Amniotic epithelial cell (primary cell): Measurements from ENCODE around the gene ALX4.

Experiments
- DNase-seq: peaks from one replicate; pipeline ENCODE4 v3.0.0-alpha.2; 2010; ENCODE audit warnings: low read depth

The ALX4 gene

DNA sequence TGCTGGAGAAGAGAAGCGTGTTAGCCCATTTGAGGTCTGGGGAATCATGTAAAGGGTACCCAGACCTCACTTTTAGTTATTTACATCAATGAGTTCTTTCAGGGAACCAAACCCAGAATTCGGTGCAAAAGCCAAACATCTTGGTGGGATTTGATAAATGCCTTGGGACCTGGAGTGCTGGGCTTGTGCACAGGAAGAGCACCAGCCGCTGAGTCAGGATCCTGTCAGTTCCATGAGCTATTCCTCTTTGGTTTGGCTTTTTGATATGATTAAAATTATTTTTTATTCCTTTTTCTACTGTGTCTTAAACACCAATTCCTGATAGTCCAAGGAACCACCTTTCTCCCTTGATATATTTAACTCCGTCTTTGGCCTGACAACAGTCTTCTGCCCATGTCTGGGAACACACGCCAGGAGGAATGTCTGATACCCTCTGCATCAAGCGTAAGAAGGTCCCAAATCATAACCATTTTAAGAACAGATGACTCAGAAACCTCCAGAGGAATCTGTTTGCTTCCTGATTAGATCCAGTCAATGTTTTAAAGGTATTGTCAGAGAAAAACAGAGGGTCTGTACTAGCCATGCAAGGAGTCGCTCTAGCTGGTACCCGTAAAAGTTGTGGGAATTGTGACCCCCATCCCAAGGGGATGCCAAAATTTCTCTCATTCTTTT, 65.2 kb downstream of the ALX4 start:
- DNase-seq, result peak; percentile 54

DNA sequence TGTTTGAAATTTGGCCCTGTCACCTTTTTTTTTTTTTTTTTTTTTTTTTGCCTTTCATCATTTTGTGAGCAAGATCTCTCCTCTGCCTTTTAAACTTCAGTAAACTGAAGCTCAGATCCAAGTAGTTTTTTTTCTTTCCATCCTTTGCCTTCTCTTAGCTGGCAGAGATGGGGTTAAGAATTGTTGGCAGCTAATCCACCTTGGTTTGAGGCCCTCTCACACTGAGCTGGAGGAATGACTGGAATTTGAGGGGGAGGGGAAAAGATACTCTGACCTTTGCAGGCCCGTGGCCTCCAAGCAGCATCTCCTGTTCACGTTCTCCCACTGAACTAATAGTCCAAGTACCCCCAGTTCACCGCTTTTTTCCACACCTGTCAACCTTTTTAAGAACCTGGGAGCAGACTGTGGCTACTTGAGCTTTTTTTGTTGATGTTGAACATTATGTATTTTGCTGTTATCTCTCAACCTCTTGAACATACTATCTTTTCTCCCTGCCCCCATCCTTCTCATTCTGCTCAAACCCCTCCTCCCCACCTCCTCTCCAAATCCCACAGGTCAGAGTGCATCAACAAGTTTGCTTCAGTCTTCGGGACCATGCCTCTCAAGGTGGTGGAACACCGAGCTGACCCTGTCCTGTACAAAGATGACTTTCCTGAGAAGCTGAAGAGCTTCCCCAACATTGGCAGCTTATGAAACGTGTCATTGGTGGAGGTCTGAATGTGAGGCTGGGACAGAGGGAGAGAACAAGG, 66.2 kb downstream of the ALX4 start:
- peak; percentile 93 for DNase-seq

DNA sequence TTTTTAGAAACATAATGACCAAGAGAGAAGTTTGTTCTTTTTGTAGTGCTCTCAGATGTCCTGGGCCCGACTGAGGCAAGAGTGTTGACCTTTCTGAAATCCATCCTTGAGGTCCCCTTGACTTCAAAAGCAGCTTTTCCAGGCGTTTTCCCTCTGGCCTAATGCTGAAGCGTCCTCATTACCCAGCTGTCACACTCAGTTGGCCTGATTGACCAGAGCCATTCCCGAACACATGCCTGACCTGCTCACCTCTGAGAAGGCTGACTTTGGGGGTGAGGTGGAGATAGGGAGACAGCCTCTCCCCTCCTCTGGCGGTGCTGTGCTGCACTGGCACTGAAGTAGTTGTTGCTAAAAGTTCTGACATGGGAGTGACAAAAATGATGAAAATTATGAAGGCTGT, 66.9 kb downstream of the ALX4 start:
- DNase-seq, result no peak

DNA sequence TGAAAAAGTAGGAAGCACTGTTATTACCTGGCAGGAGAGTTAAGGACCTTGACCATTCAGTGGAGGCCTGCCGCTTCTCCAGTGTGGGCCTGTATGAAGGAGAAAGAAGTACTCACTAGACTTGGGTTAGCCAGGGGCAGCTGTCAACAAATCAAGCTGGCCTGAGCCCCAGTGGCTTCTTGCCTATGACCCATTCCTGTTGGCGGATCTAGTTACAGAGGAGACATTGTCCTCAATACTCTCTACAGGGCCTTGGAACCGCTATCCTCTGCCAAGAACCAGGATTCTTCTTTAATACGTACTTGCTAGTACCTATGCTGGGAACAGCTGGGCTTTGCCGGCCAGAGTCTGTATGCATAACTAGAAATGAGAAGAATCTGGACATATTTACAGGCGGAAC, 68.1 kb downstream of the ALX4 start:
- DNase-seq, result no peak

GRCh38 chr11:44237156-44237555, 72.8 kb downstream of the ALX4 start:
- DNase-seq, result no peak

- DNase-seq, result no peak
Measured at GRCh38 chr11:44236296-44236695, 73.6 kb downstream of the ALX4 start.

DNA sequence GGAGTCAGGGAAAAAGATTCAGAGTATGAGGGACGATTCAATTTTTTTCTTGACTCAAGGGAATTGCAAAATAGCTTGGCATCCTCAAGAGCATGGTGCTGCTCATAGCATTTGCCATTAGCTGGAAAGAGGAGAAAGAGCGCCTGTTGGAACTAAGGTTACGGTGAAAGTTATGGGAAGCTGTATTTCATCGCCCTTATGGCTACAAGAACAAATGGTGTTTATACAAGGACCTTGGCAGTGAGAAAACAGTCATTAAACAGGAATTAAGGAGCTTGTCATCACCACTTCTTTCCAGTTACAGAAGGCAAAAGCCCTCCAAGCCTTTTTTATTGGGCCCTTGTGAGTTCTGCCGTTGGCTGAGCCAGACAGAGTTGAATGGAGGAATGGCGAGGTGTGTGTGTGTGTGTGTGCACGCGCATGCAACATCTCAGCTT, 74.2 kb downstream of the ALX4 start:
- DNase-seq, result peak; percentile 53

- DNase-seq, result peak; percentile 44
Measured at GRCh38 chr11:44229624-44230023, 80.3 kb downstream of the ALX4 start.

- peak; percentile 68 for DNase-seq
Measured at GRCh38 chr11:44229098-44229497, 80.8 kb downstream of the ALX4 start.

- no peak for DNase-seq
Measured at GRCh38 chr11:44228379-44228778, 81.6 kb downstream of the ALX4 start.

DNA sequence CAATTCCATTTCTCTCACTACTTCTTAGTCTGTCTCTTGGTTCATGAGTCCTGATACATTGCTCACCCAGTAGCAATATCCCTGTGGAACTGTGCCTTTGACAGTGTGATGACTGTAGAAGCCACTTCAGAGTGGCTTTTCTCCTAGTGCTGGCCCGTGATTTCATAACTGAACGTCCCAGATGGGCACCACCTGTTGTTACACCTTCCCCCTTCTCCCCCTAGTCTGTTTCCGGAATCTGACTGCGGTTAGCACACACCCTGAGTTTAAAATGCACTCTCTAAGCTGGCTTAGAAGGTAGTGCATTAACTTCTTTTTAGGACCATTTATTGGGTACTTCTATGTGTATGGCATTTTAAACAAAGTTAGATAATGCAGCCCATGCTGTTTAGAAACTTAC, 83.0 kb downstream of the ALX4 start:
- no peak for DNase-seq

GRCh38 chr11:44226490-44226889, 83.4 kb downstream of the ALX4 start:
- DNase-seq, result no peak

DNA sequence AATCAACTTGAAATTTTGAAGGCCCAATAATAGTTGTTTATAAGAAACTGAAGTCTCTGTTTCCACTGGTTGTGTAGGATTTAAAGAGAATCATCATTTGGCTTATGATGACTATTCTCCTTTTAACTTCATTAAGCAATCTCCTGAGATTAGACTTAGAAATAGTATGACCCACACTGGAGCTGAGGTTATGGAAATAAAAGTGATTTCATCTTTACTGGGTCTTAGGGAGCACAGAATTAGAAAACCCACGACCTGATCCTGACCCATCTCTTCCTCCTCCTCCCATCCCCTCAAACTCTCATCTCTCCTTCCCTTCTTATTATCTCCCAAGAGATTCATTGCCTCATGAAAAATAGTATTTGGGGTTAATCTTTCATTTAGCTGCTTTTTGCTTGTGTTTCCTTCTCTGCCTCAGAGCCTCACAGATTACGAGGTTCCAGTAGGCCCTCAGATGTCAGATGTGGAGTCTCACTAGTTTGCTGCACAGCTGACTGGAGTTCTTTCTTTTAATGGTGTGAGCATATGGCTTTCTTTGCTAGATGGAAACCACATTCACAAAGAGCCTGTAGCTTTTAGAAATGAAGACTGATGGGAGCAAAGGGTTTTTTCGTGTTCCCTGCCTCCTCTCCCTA, 85.0 kb downstream of the ALX4 start:
- DNase-seq, result peak; percentile 70

DNA sequence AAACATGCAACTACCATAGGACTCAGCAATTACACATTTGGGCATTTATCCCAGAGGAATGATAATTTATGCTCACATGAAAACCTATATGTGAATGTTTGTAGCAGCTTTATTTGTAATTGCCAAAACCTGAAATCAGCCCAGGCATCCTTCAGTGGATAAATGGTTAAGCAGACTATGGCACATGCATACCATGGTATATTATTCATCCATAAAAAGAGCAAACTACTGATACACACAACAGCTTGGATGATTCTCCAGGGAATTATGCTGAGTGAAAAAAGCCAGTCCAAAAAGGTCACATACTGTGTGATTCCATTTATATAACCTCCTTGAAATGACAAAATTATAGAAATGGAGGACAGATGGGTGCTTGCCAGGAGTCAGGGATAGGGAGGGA, 86.7 kb downstream of the ALX4 start:
- peak; percentile 52 for DNase-seq

GRCh38 chr11:44221992-44222391, 87.9 kb downstream of the ALX4 start:
- DNase-seq, result peak; percentile 40

- DNase-seq, result peak; percentile 27
Measured at GRCh38 chr11:44221456-44221855, 88.5 kb downstream of the ALX4 start.

GRCh38 chr11:44219830-44220796, 89.8 kb downstream of the ALX4 start:
- peak; percentile 35 for DNase-seq

GRCh38 chr11:44217432-44217831, 92.5 kb downstream of the ALX4 start:
- no peak for DNase-seq

- no peak for DNase-seq
Measured at GRCh38 chr11:44213148-44213547, 96.8 kb downstream of the ALX4 start.

GRCh38 chr11:44212128-44212527, 97.8 kb downstream of the ALX4 start:
- DNase-seq, result no peak
